GM06990 (cell line): ENCODE measurements around the gene RAB6A.

Experiments used
- DNase-seq: peaks from one replicate; pipeline ENCODE4 v3.0.0-alpha.2; 2011; ENCODE audit not compliant: insufficient read length; ENCODE audit errors: extremely low read depth
- H3K27me3 ChIP-seq: replicated peaks from 2 replicates; pipeline ENCODE4 v1.6.0; 2011; ENCODE audit warnings: low read length; ENCODE audit not compliant: control insufficient read depth, insufficient read depth
- H3K36me3 ChIP-seq: 2 replicates; pipeline ENCODE4 v1.5.1; 2011; ENCODE audit warnings: low read length; ENCODE audit not compliant: control insufficient read depth, insufficient read depth
- H3K4me3 ChIP-seq: replicated peaks from 2 replicates; pipeline ENCODE4 v1.5.1; 2011; ENCODE audit warnings: low read depth, mild to moderate bottlenecking, control low read depth, low read length
- TF ChIP-seq, protein P1 (sequence below): IDR thresholded peaks from 2 replicates; pipeline ENCODE4 v1.5.1; 2011; ENCODE audit warnings: low read length, control low read depth, mild to moderate bottlenecking, inconsistent platforms; ENCODE audit not compliant: insufficient read depth, poor library complexity, severe bottlenecking

Gene RAB6A

DNA sequence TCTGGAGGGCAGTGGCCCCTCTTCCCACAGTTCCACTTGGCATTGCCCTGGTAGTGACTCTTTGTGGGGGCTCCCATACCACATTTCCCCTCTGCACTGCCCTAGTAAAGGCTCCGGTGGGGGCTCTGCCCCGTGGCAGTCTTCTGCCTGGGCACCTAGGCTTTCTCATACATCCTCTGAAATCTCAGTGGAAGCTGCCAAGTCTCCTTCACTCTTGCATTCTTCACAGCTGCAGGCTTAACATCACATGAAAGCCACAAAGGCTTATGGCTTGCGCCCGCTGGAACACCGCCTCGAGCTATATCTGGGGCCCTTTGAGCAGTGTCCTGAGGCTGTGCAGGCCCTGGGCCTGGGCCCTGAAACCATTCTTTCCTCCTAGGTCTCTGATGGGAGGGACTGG is 89.2 kb downstream of the RAB6A start:
- Histone ChIP-seq H3K27me3 (no peaks in the 10 kb centered on the region), H3K36me3 (no peaks in the 10 kb centered on the region; the same call in 1 of the 2 replicates), H3K4me3 (no peak overlapping the region)
- DNase-seq = no peak
- TF ChIP-seq, protein P1, sequence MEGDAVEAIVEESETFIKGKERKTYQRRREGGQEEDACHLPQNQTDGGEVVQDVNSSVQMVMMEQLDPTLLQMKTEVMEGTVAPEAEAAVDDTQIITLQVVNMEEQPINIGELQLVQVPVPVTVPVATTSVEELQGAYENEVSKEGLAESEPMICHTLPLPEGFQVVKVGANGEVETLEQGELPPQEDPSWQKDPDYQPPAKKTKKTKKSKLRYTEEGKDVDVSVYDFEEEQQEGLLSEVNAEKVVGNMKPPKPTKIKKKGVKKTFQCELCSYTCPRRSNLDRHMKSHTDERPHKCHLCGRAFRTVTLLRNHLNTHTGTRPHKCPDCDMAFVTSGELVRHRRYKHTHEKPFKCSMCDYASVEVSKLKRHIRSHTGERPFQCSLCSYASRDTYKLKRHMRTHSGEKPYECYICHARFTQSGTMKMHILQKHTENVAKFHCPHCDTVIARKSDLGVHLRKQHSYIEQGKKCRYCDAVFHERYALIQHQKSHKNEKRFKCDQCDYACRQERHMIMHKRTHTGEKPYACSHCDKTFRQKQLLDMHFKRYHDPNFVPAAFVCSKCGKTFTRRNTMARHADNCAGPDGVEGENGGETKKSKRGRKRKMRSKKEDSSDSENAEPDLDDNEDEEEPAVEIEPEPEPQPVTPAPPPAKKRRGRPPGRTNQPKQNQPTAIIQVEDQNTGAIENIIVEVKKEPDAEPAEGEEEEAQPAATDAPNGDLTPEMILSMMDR = no peak

GRCh38 chr11:73670808-73671207 is 90.1 kb downstream of the RAB6A start:
- no peak overlapping the region for H3K4me3 ChIP-seq
- TF ChIP-seq, protein P1 = no peak
- no peak for DNase-seq
- no peaks in the 10 kb centered on the region for H3K27me3 ChIP-seq
- no peaks in the 10 kb centered on the region; the same call in 1 of the 2 replicates for H3K36me3 ChIP-seq

- no peaks in the 10 kb centered on the region for H3K36me3 ChIP-seq
- no peak overlapping the region for H3K4me3 ChIP-seq
- DNase-seq = no peak
- no peaks in the 10 kb centered on the region for H3K27me3 ChIP-seq
- TF ChIP-seq, protein P1 = no peak
Observed at GRCh38 chr11:73667891-73668290, 93.0 kb downstream of the RAB6A start.

DNA sequence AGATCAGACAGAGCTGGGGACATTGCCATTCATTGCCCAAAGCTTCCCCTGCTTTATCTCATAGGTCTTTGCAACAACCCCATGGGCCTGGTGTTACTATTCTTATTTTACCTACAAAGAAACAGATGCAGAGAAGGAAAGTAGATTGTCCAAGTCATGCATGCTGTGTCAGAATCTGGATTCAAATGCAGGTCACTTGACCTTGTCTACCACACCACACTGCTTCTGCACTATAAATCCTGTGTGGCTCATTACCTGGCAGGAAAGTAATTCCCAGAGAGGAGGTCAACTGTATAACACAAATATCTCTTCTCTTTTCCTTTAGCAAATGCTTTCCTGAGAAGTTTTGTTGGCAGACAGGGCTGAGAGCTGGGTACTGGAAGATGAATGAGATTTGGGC is 96.0 kb downstream of the RAB6A start:
- TF ChIP-seq, protein P1 = no peak
- DNase-seq = no peak
- no peaks in the 10 kb centered on the region for H3K27me3 ChIP-seq
- no peak overlapping the region for H3K4me3 ChIP-seq
- H3K36me3 ChIP-seq = no peaks in the 10 kb centered on the region

GRCh38 chr11:73663604-73664495 is 97.0 kb downstream of the RAB6A start:
- DNase-seq = no peak
- no peak overlapping the region for H3K4me3 ChIP-seq
- H3K27me3 ChIP-seq = no peaks in the 10 kb centered on the region
- H3K36me3 ChIP-seq = no peaks in the 10 kb centered on the region
- TF ChIP-seq, protein P1 = no peak
